Mesothelial cell of epicardium (in vitro differentiated cells): ENCODE results near the gene RAI1. TPM values are rescaled to one million over a fixed set of nuclear protein-coding genes. Genes with fewer than 3 reads are reported as not detected.

Source experiments
- DNase-seq, 2 experiments: peaks; one replicate each; pipeline ENCODE4 v3.0.0; 2021; ENCODE audit warnings: low spot score in 2 of 2; ENCODE audit not compliant: unreplicated experiment in 2 of 2
- H3K27ac Mint-ChIP-seq: 2 replicates; pipeline ENCODE4 v1.8.0; 2021; ENCODE audit warnings: mixed read lengths
- H3K27me3 Mint-ChIP-seq: 2 replicates; pipeline ENCODE4 v1.8.0; 2021; ENCODE audit warnings: low read depth, mixed read lengths
- H3K36me3 Mint-ChIP-seq: 2 replicates; pipeline ENCODE4 v1.8.0; 2021; ENCODE audit warnings: mixed read lengths
- H3K4me1 Mint-ChIP-seq: 2 replicates; pipeline ENCODE4 v1.8.0; 2021; ENCODE audit warnings: mixed read lengths
- H3K4me3 Mint-ChIP-seq: 2 replicates; pipeline ENCODE4 v1.8.0; 2021; ENCODE audit warnings: mild to moderate bottlenecking, moderate library complexity, mixed read lengths
- H3K9me3 Mint-ChIP-seq: 2 replicates; pipeline ENCODE4 v1.8.0; 2021; ENCODE audit warnings: mixed read lengths
- total RNA-seq: library from RNA; stranded (reverse); gene quantifications from 3 replicates; pipeline ENCODE4 v1.2.1, GENCODE V29; 2021
- TF ChIP-seq, protein P1 (sequence below): fragments of 200-600 bp; sonication (generic); IDR thresholded peaks from one replicate; pipeline ENCODE4 v1.5.0; 2021; ENCODE audit warnings: antibody characterized with exemption; ENCODE audit not compliant: unreplicated experiment

The RAI1 gene
- total RNA-seq, 1 donor from 2014 or later = 137 TPM

DNA sequence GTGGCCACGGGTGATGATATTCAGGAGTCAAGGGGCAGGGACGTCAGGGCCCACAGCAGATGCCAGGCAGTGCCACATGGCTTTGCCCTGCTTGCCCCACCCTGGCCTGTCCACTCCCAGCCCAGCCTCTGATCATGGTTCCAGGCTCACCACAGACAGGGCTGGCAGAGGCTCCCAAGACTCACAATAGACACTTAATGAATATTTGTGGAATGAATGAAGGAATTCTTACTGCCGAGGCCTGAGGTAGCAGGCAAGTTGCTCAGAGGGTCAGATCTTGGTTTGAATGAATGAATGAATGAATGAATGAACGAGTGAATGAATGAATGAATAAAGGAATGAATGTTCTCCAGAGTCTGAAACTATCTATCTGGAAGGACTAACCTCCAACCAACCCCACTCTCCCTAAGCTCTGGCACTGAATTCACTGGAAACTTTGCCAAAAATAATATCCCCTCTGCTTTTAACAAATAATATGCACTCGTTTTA lies 60.9 kb downstream of the RAI1 start:
- peak overlapping the region; percentile 98 for H3K27ac Mint-ChIP-seq
- no peaks in the 10 kb centered on the region for H3K27me3 Mint-ChIP-seq
- no peaks in the 10 kb centered on the region for H3K9me3 Mint-ChIP-seq
- H3K36me3 Mint-ChIP-seq = no peaks in the 10 kb centered on the region
- no peak overlapping the region for H3K4me3 Mint-ChIP-seq
- TF ChIP-seq, protein P1, sequence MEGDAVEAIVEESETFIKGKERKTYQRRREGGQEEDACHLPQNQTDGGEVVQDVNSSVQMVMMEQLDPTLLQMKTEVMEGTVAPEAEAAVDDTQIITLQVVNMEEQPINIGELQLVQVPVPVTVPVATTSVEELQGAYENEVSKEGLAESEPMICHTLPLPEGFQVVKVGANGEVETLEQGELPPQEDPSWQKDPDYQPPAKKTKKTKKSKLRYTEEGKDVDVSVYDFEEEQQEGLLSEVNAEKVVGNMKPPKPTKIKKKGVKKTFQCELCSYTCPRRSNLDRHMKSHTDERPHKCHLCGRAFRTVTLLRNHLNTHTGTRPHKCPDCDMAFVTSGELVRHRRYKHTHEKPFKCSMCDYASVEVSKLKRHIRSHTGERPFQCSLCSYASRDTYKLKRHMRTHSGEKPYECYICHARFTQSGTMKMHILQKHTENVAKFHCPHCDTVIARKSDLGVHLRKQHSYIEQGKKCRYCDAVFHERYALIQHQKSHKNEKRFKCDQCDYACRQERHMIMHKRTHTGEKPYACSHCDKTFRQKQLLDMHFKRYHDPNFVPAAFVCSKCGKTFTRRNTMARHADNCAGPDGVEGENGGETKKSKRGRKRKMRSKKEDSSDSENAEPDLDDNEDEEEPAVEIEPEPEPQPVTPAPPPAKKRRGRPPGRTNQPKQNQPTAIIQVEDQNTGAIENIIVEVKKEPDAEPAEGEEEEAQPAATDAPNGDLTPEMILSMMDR = no peak
- DNase-seq = no peak
- H3K4me1 Mint-ChIP-seq = peaks cover 69% of the 10 kb centered on the region

GRCh38 chr17:17742688-17743390 lies 61.6 kb downstream of the RAI1 start:
- Mint-ChIP-seq H3K27me3 (no peaks in the 10 kb centered on the region), H3K9me3 (no peaks in the 10 kb centered on the region), H3K4me3 (peak overlapping the region; percentile 26), H3K36me3 (no peaks in the 10 kb centered on the region), H3K27ac (peak overlapping the region; percentile 98), H3K4me1 (peaks cover 68% of the 10 kb centered on the region)
- DNase-seq = no peak
- TF ChIP-seq, protein P1 = no peak

GRCh38 chr17:17743391-17744112 lies 62.3 kb downstream of the RAI1 start:
- H3K36me3 Mint-ChIP-seq = no peaks in the 10 kb centered on the region
- H3K27me3 Mint-ChIP-seq = no peaks in the 10 kb centered on the region
- no peak overlapping the region for H3K4me3 Mint-ChIP-seq
- no peaks in the 10 kb centered on the region for H3K9me3 Mint-ChIP-seq
- H3K27ac Mint-ChIP-seq = no peak overlapping the region
- H3K4me1 Mint-ChIP-seq = peaks cover 65% of the 10 kb centered on the region
- DNase-seq = no peak
- TF ChIP-seq, protein P1 = no peak

DNA sequence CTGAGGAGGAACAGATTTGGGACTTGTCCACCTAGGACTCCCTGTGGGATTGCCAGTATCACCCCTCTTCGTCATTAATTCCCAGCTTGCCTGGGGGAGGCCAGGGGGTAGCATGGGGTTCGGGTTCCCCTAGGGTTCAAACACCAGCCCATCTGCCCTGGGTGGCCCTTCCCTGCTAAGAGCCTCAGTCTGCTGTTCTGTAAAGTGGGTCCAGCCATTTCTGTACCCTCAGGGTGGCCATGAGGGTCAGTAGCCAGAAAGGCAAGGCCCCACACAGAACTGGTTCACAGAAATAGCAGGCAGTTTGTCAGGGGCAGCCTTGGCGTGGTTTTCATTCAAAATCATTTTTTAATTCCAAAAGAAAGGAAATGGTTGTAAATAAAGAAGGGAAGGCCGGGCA lies 62.9 kb downstream of the RAI1 start:
- H3K9me3 Mint-ChIP-seq = no peaks in the 10 kb centered on the region
- no peaks in the 10 kb centered on the region for H3K36me3 Mint-ChIP-seq
- no peak for DNase-seq
- H3K4me3 Mint-ChIP-seq = no peak overlapping the region
- TF ChIP-seq, protein P1 = no peak
- peaks cover 62% of the 10 kb centered on the region for H3K4me1 Mint-ChIP-seq
- no peak overlapping the region for H3K27ac Mint-ChIP-seq
- no peaks in the 10 kb centered on the region for H3K27me3 Mint-ChIP-seq

DNA sequence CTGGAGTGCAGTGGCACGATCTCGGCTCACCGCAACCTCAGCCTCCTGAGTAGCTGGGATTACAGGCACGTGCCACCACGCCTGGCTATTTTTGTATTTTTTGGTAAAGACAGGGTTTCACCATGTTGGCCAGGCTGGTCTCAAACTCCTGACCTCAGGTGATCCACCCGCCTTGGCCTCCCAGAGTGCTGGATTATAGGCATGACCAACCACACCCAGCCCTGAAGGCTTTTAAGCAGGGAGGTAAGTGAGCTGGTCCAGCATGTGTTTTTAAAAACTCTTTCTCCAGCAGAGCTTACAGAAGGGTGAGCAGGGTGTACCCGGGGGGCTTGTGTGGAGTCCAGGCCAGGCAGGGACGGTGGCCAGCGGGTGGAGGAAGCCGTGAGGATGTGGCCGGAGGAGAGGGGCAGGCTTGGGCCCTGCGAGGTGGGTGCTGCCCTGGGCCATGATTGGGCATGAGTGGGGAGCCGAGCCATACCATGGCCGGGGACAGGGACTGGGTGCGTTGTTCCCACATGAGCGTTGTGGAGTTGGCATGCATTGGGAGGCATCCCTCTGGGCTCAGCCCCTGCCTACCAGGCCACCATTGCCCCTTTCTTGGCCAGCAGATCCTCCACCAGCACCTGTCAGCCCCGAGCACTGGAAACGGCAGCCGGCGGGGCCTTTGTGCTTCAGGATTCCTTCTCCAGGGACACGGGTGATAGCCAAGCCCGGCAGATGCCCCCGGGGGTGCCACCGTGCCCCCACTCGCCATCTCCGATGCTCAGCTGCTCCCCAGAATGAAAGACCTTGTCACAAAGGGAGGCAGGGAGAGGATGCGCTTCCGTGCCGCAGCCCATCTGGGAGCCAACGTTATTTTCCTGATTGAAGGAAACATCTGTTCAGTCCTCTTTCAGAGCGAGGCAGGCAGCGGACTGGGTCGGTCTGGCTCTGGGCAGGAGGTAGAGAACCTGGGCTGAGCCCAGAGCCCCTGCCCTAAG lies 64.5 kb downstream of the RAI1 start:
- H3K4me3 Mint-ChIP-seq = no peak overlapping the region
- peaks cover 57% of the 10 kb centered on the region for H3K4me1 Mint-ChIP-seq
- DNase-seq = no peak
- H3K27me3 Mint-ChIP-seq = no peaks in the 10 kb centered on the region
- H3K36me3 Mint-ChIP-seq = no peaks in the 10 kb centered on the region
- TF ChIP-seq, protein P1 = no peak
- no peaks in the 10 kb centered on the region for H3K9me3 Mint-ChIP-seq
- peak overlapping the region; percentile 39 for H3K27ac Mint-ChIP-seq
